Measurements from ENCODE around the gene TNNT3. TPM values are rescaled to one million over a fixed set of nuclear protein-coding genes. Genes with fewer than 3 reads are reported as not detected.

The TNNT3 gene
- total RNA-seq, 1 experiment from 2014 or later, result not detected

DNA sequence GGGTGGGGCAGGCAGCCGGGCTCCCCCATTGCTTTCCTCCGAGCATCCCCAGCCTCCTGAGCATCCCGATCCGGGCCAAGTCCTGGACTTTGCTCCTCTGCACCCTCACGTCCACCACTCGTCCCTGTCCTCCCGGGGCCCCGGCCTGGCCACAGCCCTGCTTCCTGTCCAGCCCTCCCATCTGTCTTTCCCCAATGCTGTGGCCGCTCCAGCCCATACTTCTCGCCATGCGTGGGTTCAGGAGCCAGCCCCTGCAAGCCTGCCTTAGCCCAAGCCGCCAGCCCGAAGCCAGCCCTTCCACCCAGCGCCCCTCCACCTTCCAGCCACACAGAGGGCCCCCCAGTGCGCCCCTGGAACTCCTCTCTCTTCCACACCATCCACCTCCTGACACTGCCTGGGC, 51.5 kb downstream of the TNNT3 start:
- no peak overlapping the region for H3K18ac ChIP-seq (ENCODE audit: insufficient read length, low read depth, low read length)
- no peak for DNase-seq

More for the DNA sequence above, 51.5 kb downstream of the TNNT3 start:
- H2BK120ac ChIP-seq (ENCODE audit: low read depth, low read length, poor library complexity, severe bottlenecking), result no peak overlapping the region
- H4K20me1 ChIP-seq (ENCODE audit: control insufficient read depth, insufficient read depth, insufficient read length), result no peaks in the 10 kb centered on the region
- H3K27ac ChIP-seq (ENCODE audit: insufficient read length, low read depth, low read length), result no peak overlapping the region
- H2BK12ac ChIP-seq (ENCODE audit: insufficient read length, low read depth, low read length), result no peak overlapping the region
- Mint-ChIP-seq H3K9me3 (no peaks in the 10 kb centered on the region), H3K36me3 (ENCODE audit: insufficient read depth in 1 of 3, low read depth in 3 of 3) (no peaks in the 10 kb centered on the region), H3K4me1 (no peaks in the 10 kb centered on the region), H3K27ac (no peak overlapping the region), H3K4me3 (no peak overlapping the region), H3K27me3 (ENCODE audit: low read depth) (no peaks in the 10 kb centered on the region)
- H3K4me2 ChIP-seq (ENCODE audit: insufficient read depth, insufficient read length, low read length), result no peak overlapping the region
- no peak overlapping the region for H2AK5ac ChIP-seq (ENCODE audit: insufficient read length, low read length)
- H3K9me3 ChIP-seq (ENCODE audit: control insufficient read depth, low read depth, low read length), result no peaks in the 10 kb centered on the region
- WGBS (ENCODE audit: extremely low coverage, insufficient read length, low lambda C conversion rate), result no CpG with 5 or more reads among the region's 15 CpGs
- no peak overlapping the region for H4K8ac ChIP-seq (replicated peaks; ENCODE audit: insufficient read length, low read depth, low read length)
- no peaks in the 10 kb centered on the region for H3K79me1 ChIP-seq (ENCODE audit: insufficient read depth, low read depth, low read length, poor library complexity, severe bottlenecking)
- H3T11ph ChIP-seq (ENCODE audit: low read length), result no peak overlapping the region
- no peak overlapping the region for H2BK5ac ChIP-seq (ENCODE audit: insufficient read length, low read length)
- H3K79me2 ChIP-seq (ENCODE audit: insufficient read depth, low read length), result no peaks in the 10 kb centered on the region
- H4K91ac ChIP-seq (ENCODE audit: insufficient read length, low read depth, low read length), result no peak overlapping the region
- no peak overlapping the region for H3K4ac ChIP-seq (ENCODE audit: low read depth, low read length)
- H2BK15ac ChIP-seq (ENCODE audit: low read depth, low read length), result no peak overlapping the region
- no peaks in the 10 kb centered on the region for H3K4me1 ChIP-seq (ENCODE audit: insufficient read depth, low read length)
- H4K5ac ChIP-seq (ENCODE audit: insufficient read length, low read depth, low read length), result no peak overlapping the region
- TF ChIP-seq, protein P1, sequence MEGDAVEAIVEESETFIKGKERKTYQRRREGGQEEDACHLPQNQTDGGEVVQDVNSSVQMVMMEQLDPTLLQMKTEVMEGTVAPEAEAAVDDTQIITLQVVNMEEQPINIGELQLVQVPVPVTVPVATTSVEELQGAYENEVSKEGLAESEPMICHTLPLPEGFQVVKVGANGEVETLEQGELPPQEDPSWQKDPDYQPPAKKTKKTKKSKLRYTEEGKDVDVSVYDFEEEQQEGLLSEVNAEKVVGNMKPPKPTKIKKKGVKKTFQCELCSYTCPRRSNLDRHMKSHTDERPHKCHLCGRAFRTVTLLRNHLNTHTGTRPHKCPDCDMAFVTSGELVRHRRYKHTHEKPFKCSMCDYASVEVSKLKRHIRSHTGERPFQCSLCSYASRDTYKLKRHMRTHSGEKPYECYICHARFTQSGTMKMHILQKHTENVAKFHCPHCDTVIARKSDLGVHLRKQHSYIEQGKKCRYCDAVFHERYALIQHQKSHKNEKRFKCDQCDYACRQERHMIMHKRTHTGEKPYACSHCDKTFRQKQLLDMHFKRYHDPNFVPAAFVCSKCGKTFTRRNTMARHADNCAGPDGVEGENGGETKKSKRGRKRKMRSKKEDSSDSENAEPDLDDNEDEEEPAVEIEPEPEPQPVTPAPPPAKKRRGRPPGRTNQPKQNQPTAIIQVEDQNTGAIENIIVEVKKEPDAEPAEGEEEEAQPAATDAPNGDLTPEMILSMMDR (conservative IDR thresholded peaks at IDR 0.05), result no peak
- H3K23me2 ChIP-seq (ENCODE audit: insufficient read length, low read depth, low read length, poor library complexity, severe bottlenecking), result no peaks in the 10 kb centered on the region
- H3K56ac ChIP-seq (ENCODE audit: insufficient read length, low read depth, low read length), result no peak overlapping the region
- H2BK20ac ChIP-seq (ENCODE audit: low read depth, low read length, poor library complexity, severe bottlenecking), result no peak overlapping the region
- no peak overlapping the region for H3K14ac ChIP-seq (ENCODE audit: insufficient read depth, low read length)
- no peak overlapping the region for H2AFZ ChIP-seq (ENCODE audit: low read length)
- no peaks in the 10 kb centered on the region for H3K27me3 ChIP-seq (ENCODE audit: insufficient read depth, low read length)
- no peak overlapping the region for H3K9ac ChIP-seq (ENCODE audit: extremely low read depth, insufficient read length, low read length)
- H3K23ac ChIP-seq (ENCODE audit: insufficient read length, low read depth, low read length), result no peak overlapping the region
